Frontal cortex (tissue), 4 donors: Measurements from ENCODE around the gene POLQ. TPM values are rescaled to one million over a fixed set of nuclear protein-coding genes. Genes with fewer than 3 reads are reported as not detected.
"Not testable (repeated sequence)": the region's sequence is repeated elsewhere in the genome, so short reads cannot be mapped to it uniquely, and the experiment has no call there.

ENCODE experiments used
- DNase-seq, 2 donors: peaks; one replicate each; pipeline ENCODE4 v3.0.0; 2012; ENCODE audit warnings: low spot score in 2 of 2
- FAIRE-seq: peaks from 2 replicates; lab custom pipeline; 2012; peaks lifted over from hg19 to GRCh38; lab: Jason Lieb, UNC
- total RNA-seq: library from RNA; depleted of rRNA; stranded (reverse); fragments of >200 nt; gene quantifications from one replicate; pipeline ENCODE4 v1.2.3, GENCODE V29; 2014
- donor health status: control.
- donor health status: control.
- donor health status: control.

POLQ gene
- total RNA-seq, 1 donor from 2014 or later, result 1.2 TPM

DNA sequence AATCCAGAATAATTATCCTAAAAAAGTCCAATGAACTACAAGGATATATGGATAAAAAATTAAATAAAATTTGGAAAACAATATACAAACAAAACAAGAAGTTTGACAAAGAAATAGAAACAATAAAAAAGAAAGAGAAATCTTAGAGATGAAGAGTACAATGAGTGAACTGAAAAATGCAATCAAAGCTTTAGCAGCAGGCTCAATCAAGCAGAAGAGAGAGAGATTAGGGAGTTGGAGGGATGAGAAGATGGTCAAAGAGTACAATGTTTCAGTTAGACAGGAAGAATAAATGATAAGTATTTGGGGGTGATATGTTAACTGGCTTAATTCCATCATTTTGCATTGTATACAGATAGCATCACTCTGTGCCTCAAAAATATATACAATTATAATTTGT, 29.9 kb downstream of the POLQ start:
- FAIRE-seq (no peak), DNase-seq (no peak)

DNA sequence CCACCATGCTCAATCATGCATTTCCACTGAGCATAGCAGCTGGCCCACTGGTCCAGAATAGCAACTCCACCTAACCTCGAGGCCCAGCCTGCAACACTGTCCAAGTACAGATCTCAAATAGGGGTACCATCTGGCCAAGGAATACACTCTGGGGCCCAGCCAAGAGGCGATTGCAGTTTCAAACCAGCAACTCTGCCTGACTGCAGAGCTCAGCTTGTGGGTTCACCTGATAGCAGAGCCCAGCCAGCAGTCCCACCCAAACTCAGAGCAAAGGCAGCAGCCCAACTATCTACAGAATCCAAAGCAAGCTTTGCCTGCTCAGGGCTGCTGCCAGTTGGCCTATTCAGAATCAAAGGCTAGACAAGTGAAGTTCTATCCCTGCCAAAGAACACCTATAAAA, 30.5 kb downstream of the POLQ start:
- FAIRE-seq, result no peak

DNA sequence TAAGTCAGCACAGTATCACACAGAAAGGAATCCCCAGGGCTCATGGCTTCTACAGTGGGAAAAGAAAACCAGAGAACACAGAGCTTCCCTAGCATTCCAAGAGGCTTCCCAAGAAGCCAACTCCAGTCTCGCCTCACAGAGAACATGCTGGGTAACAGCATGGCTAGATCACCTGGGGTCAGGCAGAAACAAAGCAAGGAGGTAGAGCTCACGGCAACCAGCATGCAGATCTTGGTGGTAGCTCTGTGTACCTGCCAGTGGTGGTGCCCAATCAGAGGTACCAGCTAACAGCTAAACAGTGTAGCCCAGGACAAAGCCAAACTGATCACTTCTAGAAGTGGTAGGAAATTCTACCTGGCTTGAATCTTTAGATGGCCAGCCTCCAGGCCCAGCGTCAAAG, 31.3 kb downstream of the POLQ start:
- FAIRE-seq (no peak), DNase-seq (no peak)

More for the DNA sequence above, 30.5 kb downstream of the POLQ start:
- no peak for DNase-seq

DNA sequence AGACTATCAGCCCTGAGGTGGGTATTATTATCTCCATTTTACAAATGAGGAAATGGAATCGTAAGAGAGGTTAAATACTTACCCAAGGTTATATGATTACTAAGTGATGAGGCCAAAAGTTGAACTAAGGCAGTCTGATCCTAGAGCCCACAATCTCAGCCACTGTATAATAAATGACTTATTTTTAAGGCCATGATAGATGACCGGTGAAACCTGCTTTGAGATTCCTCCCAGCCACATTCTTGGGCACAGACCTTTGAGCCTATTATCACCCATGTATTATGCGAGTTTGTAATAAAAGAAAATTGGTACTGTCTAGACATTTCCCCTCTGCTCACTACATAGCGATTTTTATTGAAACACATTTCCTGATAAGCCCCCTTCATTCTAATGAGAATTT, 37.4 kb downstream of the POLQ start:
- no peak for DNase-seq
- FAIRE-seq, result no peak

DNA sequence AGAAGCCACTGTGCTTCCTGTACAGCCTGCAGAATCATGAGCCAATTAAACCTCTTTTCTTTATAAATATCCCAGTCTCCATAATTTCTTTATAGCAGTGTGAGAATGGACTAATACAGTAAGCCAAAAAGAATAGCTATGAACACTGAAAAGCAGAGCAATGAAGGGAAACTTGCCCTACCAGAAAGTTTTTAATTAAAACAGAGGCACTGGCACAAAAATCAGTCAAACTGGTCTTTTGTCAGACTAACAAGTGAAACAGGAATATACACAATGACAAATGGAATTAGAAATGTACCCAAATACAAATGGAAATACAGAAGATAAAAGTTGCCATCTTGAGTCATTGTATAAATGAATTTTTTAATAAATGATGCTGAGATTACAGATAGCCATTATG, 40.5 kb downstream of the POLQ start:
- DNase-seq (no peak), FAIRE-seq (no peak)

DNA sequence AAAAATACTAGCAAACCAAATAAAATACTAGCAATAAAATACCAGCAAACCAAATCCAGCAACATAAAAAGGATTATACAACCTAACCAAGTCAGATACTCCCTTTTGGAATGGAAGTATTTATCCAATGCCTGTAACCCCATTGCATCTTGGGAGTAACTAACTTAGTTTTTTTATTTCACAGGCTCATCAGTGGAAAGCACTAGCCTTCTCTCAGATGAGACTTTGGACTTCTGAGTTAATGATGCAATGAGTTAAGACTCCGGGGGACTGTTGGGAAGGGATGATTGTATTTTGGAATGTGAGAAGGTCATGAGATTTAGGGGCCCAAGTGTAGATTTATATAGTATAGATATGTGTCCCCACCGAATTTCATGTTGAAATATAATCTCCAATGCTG, 41.2 kb downstream of the POLQ start:
- FAIRE-seq, result no peak
- no peak for DNase-seq

DNA sequence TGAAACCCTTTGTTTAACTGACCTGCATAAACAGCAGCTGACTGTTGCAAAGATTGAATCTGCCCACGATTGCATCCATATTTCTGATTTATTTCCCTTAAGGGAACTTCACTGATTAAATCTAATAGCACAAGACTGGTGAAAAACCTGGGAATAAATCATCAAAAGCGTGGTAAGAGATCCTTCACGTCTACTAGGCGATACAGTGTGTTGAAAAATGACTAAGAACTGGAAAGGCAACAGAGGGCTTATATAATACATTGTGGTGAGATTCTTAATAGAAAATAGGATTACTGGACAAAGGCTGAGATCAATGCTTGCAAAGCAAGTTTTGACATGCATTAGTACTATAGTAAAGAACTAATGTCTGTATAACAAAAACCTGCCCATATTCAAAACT, 49.0 kb downstream of the POLQ start:
- no peak for FAIRE-seq
- no peak for DNase-seq

DNA sequence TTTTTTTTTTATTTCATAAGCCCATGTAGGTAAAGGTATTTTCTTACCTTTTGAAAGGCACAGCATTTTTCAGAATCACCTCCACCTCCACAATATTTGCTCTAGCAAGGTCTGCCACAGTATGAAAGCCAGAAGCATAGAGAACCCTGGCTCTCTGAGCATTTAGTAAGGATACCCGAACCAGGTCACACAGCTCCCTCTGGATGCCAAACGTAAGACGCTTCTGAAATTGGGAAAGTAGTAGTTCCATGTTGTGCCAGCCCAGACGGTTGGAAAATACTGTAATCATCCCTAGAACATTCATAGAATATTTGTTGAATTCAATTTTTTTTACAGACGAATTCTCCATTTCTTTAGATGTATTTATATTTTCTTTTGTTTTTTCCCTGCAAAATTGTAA, 52.4 kb downstream of the POLQ start:
- FAIRE-seq (no peak), DNase-seq (no peak)

DNA sequence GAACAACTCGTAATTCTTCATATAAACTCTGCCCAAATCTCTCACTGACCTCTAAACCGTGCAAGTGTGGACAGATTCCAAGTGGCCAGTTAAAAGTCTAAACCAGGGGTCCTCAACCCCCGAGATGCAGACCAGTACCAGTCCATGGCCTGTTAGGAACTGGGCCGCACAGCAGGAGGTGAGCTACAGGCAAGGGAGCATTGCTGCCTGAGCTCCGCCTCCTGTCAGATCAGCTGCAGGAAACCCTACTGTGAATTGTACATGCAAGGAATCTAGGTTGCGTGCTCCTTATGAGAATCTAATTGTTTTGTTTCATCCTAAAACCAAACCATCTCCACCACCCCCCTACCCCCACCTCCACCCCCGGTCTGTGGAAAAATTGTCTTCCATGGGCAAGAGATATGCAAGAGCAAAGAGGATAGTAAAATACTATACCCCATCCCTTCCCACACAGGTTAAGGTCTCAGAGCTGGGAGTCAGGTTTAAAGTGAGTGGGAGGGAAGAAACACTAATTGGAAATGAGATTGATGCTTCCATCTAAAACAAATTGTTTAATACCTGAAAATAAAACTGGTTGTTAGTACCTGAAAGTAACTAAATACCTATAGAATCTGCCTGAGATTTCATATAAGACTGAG, 54.0 kb downstream of the POLQ start:
- FAIRE-seq (no peak), DNase-seq (no peak)

DNA sequence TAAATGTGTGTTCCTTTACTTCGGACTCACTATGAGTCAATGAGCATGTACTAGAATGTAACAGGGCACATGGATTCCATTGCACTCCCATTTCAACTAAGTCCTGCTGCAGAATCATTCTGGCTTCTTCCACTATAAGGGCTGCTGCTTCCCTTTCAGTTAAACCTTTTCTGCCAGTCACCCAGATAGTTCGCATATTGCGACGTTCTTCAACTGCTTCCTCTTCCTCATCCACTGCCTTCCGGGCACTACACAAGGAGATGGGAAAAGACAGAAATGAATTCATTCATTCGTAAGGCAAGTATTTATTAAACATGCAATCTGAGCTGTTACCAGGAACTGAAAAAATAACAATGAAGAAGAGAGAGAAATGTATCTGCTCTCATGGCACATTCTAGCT, 55.6 kb downstream of the POLQ start:
- FAIRE-seq (no peak), DNase-seq (no peak)

DNA sequence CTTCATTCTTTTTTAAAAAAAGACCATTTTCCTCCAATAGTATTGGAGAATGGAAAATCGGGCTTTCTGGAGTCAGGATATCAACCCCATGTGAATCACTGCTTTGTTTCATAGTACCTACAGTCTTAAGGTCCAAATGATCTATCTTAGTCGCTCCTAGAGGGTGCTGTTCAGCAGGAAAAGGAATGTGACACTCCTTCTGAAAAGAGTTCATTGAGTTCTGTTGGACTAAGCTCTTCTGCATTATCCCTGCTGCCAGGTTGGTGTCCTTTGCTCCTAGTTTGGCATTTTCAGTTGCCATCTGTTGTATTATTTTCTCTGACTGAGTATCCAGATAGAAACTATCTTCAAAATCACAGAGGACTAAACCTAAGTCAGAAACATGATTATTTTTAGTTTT, 57.2 kb downstream of the POLQ start:
- FAIRE-seq (no peak), DNase-seq (no peak)

DNA sequence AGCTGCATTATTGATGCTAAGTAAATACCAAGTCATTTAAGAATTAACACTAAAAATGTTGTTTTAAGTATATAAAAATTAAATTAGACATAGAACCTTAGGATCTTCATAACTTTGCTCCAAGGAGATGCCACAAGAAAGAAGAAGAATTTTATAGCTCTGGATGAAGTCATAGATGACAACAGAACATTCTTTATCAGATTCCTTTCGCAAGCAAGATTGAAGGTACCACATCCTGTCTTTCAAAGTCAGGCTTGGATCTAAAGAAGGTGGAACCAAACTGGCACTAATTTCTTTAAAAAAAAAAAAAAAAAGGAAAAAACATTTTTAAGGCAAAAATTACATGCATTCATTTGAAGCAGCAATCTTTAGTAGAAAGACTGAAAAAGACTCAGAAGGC, 62.5 kb downstream of the POLQ start:
- FAIRE-seq (no peak), DNase-seq (no peak)

DNA sequence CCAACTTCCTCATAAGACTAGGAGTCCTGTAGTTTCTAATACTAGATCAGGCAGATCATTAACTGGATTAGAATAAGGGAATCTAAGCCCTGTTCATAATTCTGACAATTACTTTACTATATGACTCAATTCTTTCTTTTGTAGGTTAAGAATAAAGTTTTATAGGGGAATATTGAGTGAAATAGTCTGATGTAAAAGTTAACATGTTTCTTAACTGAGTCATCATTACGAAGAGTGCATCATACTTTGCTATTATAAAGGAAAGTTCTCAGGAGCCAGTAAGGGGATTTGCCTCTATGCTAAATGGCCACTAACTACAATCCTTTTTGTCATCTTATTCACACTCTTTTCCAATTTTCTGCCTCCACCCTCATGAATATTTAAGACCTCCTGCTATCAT, 63.1 kb downstream of the POLQ start:
- FAIRE-seq, result no peak
- no peak for DNase-seq

DNA sequence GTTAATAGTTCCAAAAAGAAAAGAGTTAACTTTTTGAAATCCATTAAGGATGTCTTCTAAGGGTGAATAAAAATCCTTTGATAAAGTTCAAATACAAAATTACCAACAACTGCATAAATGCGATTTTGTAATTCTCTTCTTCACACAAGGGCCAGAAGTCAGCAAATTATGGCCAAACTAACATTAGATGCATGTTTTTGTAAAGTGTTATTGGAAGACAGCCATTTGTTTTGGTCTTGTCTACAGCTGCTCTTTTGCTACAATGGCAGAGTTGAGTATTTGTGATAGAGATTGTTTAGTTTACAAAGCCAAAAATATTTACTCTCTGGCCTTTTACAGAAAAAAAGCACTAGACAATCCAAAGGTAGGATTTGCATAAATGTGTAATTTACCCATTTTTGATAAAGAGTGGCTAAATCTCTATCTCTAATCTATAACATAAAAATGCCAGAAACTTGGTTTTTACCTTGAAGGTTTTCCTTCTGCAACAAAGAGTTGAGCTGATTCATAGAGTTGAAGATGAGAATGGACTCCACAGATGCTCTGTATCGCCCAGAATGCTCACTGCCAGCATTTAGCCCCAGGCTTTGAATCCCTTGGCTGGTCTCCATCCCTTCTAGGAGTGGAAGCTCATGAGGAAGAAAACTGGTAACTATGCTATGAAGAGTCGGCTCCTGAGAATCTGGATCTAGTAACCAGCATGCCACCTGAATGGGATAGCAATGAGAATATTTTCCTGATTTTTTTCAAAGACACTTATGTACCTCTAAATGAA, 64.5 kb downstream of the POLQ start:
- no peak for FAIRE-seq
- no peak for DNase-seq

DNA sequence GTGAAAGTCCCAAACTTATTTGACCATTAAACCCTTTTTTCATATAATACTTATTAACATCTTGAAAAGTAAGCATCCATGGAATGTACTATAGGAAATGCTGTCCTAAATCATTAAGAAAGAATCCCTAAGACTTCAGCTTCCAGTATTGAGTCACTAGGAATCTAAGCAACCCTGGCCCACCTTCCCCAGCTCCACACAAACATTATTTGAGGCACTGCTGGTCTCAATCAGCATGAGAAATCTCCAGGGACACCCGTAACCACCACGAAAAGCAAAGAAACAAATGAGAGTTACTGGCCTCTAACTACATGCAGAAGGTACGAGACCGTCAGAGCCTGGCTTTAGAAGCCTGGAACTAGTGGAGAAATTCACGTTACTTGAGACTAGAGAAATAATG, 68.2 kb downstream of the POLQ start:
- DNase-seq (no peak), FAIRE-seq (no peak)

DNA sequence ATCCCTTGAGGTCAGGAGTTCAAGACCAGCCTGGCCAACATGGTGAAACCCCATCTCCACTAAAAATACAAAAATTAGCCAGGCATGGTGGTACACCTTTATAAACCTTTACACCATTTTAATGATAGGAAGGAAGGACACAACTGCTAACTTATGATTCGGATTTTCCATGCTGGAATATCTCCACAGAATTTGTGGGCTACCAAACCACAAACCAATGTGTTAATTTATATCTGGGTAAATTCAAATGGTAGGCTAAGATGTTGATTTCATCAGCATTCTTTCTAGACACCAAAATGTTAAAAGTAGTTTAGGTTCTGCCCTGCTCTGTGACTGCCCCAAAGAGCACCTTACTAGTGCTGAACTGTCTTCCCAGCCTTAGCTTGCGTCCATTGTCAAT, 72.8 kb downstream of the POLQ start:
- FAIRE-seq (no peak), DNase-seq (no peak)

DNA sequence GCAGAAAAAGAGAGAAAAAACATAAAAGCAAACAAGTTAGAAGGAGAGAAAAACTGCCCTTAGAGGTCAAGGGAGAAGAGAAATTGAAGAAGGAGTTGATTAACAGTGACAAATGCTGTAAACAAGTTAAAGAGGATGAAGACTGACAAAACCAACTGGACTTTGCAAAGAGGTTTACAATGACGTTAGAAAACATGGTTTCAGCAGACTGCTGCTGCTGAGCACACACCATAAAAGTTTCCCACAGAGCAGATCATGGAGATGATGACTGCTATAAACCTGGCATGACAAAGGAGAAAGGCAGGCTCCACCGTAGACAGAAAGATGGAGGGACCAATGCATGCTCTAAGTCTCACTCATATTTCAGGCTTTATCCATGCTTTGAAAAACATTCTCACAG, 78.7 kb downstream of the POLQ start:
- no peak for DNase-seq
- no peak for FAIRE-seq

DNA sequence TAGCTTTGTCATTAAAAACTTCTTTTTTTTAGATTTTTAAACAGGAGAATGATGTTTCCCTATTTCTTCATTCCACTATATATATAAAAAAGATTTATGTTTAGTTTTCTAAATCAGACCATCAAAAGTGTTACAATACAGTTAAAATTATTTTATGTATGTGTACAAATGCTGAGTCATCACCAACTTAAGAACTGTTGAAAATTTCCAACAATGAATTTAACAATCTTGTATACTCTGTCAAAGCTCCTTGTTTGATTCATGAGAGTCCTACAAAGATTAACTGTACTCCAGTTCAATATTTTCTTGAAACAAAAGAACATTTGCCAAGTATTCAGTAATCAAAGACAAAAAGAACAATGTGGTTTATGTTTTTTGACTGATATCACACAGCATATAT, 82.0 kb downstream of the POLQ start:
- DNase-seq (no peak), FAIRE-seq (peak; percentile 63)

DNA sequence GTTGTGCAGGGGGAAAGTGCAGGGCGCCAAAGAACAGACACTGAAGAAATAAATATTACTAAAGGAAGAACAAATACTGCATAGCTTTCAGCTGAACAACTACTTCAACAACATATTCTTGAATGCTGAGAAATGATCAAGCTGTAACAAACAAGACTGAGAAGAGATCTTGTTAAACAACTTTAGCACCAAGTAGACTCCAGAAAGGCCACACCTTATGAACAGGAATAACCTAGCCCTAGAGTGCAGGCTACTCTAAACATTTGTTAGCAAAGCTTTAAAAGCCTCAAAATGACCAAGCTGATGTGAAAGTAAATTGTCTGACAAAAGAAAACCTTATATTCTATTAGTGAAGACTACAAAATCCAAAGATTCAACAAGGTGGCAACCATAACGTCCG, 83.2 kb downstream of the POLQ start:
- DNase-seq (no peak), FAIRE-seq (no peak)

DNA sequence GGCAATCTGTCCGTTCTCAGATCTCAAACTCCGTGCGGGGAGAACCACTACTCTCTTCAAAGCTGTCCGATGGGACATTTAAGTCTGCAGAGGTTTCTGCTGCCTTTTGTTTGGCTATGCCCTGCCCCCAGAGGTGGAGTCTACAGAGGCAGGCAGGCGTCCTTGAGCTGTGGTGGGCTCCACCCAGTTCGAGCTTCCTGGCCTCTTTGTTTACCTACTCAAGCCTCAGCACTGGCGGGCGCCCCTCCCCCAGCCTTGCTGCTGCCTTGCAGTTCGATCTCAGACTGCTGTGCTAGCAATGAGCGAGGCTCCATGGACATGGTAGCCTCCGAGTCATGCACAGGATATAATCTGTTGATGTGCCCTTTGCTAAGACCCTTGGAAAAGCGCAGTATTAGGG, 94.0 kb downstream of the POLQ start:
- DNase-seq, FAIRE-seq: not testable (repeated sequence)

DNA sequence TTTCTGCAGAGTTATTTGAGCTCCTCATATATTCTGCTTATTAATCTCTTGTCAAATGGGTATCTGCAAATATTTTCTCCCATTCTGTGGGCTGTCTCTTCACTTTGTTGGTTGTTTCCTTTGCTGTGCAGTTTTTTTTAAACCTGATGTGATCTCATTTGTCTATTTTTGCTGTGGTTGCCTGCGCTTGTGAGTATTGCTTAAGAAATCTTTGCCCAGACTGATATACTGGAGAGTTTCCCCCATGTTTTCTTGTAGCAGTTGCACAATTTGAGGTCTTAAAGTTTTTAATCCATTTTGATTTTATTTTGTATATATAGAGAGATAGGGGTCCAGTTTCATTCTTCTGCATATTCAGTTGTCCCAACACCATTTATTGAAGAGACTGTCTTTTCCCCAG, 102.3 kb downstream of the POLQ start:
- DNase-seq (no peak), FAIRE-seq (no peak)

DNA sequence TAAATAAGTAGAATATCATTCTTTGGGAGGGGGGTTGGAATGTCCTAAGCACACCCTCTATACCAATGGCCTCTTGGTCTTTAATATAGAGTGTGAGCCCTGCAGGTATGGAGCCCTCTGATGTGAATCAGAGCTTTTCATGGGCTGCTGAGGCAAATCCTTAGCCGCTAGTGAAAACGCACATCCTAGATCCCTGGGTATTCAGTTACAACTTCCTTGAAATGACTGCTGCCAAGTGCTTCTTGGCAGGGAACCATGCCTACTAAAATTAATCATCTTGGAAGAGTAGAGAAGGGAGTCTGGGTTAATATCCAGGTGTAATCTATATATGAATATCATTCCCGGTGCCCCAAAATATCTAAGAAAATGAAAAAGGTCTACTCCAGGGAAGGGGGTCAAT, 109.1 kb downstream of the POLQ start:
- DNase-seq, result no peak
- FAIRE-seq, result no peak
